IPS-18a (cell line): Measurements from ENCODE around the gene DSCAML1.
"Not testable (repeated sequence)": the region's sequence is repeated elsewhere in the genome, so short reads cannot be mapped to it uniquely, and the experiment has no call there.

Experiments used
- H3K27ac ChIP-seq: one replicate; pipeline ENCODE4 v1.5.1; 2013; ENCODE audit warnings: low read length
- H3K27me3 ChIP-seq: one replicate; pipeline ENCODE4 v1.6.1; 2013; ENCODE audit warnings: mild to moderate bottlenecking, low read length; ENCODE audit not compliant: control insufficient read depth, insufficient read depth
- H3K36me3 ChIP-seq: one replicate; pipeline ENCODE4 v1.6.1; 2013; ENCODE audit warnings: low read depth, low read length; ENCODE audit not compliant: control insufficient read depth
- H3K4me1 ChIP-seq: one replicate; pipeline ENCODE4 v1.6.1; 2013; ENCODE audit warnings: low read depth, low read length; ENCODE audit not compliant: control insufficient read depth
- H3K4me3 ChIP-seq: one replicate; pipeline ENCODE4 v1.5.1; 2013; ENCODE audit warnings: low read length
- H3K9ac ChIP-seq: one replicate; pipeline ENCODE4 v1.6.1; 2013; ENCODE audit warnings: mild to moderate bottlenecking, low read length, moderate library complexity
- H3K9me3 ChIP-seq: one replicate; pipeline ENCODE4 v1.6.1; 2013; ENCODE audit warnings: low read depth, low read length; ENCODE audit not compliant: control insufficient read depth

DSCAML1 gene

DNA sequence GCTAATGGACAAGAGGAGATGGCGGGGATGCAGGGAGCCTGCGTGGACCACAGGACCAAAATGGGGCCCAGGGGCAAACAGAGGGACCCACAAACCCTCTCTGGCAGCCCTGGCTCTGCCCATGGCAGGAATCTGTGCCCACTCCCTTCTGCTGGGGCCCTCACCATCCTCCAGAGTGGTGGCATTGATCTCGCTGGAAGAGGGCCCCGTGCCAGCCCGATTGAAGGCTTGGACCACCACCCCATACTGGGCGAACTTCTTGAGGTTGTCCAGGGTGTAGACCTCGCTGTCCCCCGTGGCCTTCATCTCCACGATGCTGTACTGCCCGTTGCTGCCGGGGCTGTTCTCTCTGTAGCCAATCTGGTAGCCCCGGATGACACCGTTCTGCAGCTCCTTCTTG is 332.2 kb downstream of the DSCAML1 start:
- Histone ChIP-seq H3K27me3 (no peaks in the 10 kb centered on the region), H3K4me1 (no peaks in the 10 kb centered on the region)

DNA sequence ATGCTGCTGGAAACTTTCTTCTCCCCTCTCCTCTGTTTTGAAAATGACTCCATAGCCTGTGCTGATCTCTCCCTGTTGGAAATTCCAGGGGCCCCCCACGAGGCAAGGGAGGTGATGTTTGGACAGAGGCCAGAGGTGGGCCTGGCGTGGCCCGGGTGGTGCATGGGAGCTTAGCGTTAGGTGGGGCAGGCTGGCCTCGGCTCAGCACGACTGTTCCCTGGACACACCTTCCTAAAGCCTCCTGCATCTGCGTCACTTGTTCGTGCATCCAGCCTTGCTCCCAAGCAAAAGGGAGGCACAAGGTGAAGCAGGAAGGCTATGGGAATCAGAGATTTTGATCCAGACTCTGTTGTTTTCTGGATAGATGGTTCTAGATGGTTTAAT is 334.2 kb downstream of the DSCAML1 start:
- Histone ChIP-seq H3K4me3 (no peak overlapping the region), H3K4me1 (no peaks in the 10 kb centered on the region), H3K9ac (no peak overlapping the region), H3K36me3 (no peaks in the 10 kb centered on the region), H3K27ac (no peak overlapping the region), H3K9me3 (no peaks in the 10 kb centered on the region), H3K27me3 (no peaks in the 10 kb centered on the region)

More for the DNA sequence above, 332.2 kb downstream of the DSCAML1 start:
- Histone ChIP-seq H3K9me3 (no peaks in the 10 kb centered on the region), H3K27ac (no peak overlapping the region), H3K36me3 (no peaks in the 10 kb centered on the region), H3K9ac (no peak overlapping the region), H3K4me3 (no peak overlapping the region)

DNA sequence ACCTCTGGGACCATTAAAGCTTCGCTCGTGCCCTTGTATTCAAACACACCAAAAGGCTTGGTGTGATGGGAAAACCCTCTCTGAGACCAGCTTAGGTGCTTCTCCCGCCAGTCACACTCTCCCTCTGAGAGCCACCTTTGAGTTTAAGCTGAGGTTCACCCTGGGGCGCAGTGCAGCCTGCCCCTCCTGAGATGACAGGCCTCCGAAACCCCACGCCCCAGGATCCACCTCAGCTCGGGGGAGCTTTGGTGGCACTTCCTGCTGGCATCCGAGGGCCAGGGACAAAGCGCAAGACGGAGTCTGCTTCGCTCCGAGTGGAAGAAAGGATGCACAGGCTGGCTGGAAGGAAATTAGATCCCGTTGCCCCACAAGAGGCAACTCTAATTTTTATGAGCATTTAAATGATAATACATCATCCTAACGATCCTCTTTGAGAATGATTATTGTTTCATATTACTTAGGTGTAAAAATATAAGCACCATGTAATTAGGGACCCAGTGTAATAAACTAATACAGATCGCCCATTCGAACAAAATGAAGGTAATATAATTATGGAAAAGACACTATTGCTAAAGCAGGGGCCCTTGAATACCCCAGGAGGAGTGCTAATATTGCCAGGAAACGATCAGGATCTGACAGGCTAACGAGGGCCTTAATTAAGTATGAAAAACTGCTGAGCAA is 334.7 kb downstream of the DSCAML1 start:
- no peak overlapping the region for H3K9ac ChIP-seq
- H3K27me3 ChIP-seq = no peaks in the 10 kb centered on the region
- H3K9me3 ChIP-seq = no peaks in the 10 kb centered on the region
- H3K36me3 ChIP-seq = no peaks in the 10 kb centered on the region
- no peak overlapping the region for H3K27ac ChIP-seq
- H3K4me1 ChIP-seq = no peaks in the 10 kb centered on the region
- no peak overlapping the region for H3K4me3 ChIP-seq

DNA sequence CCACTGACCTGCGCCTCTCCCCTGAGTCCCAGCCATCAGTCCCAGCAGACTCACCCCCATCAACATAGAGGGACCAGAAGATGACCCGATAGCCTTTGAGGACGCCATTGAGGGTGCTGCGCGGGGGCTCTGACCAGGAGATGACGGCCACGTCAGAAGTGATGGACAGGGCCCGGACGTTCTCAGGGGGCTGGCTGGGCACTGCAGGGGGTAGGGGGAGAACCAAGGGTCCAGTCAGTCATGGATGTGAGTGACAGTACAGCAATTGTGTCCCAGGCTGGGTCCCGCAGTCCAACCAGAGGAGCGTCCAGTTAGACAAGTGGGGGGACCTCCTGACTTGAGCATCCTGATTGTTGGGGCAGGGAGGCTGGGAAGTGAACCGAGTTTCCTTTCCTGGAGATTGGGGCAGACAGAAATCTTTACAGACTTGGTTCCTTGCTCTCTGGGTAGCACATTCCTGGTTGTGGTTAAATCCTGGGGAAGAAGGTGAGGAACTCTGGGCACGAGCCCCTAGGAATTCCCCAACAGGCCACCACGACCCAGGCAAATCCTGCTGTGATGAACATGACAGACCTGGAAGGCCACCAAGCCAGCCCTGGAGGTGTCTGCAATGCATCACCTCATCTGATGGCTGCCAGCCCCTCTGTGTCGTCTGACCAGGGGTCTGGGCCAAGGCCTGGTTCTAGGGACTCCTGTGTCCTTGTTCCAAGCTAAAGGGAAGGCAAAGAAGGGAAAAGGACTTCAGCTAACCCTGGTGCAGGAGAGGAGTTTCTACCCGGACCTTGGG is 335.4 kb downstream of the DSCAML1 start:
- no peaks in the 10 kb centered on the region for H3K9me3 ChIP-seq
- H3K9ac ChIP-seq = no peak overlapping the region
- H3K27ac ChIP-seq = no peak overlapping the region
- no peaks in the 10 kb centered on the region for H3K4me1 ChIP-seq
- H3K4me3 ChIP-seq = no peak overlapping the region
- no peaks in the 10 kb centered on the region for H3K36me3 ChIP-seq
- H3K27me3 ChIP-seq = no peaks in the 10 kb centered on the region

DNA sequence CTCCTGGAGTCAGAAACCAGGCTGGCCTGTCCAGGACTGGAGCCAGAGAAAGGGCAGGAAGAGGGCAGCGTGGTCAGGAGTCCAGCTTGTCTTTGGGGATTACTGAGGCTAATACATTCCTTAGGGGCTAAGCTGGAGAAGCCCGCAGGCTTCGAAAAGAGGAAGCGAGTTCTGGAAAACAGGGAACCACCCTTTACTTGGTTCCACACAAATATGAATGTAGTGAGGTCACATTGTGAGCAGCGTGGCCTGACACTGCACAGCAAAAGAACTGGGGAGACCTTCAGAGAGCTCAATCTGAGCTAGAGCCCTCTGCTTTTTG is 337.1 kb downstream of the DSCAML1 start:
- Histone ChIP-seq H3K27ac (no peak overlapping the region), H3K27me3 (no peaks in the 10 kb centered on the region), H3K4me3 (no peak overlapping the region), H3K36me3 (no peaks in the 10 kb centered on the region), H3K9me3 (no peaks in the 10 kb centered on the region), H3K9ac (no peak overlapping the region), H3K4me1 (no peaks in the 10 kb centered on the region)

DNA sequence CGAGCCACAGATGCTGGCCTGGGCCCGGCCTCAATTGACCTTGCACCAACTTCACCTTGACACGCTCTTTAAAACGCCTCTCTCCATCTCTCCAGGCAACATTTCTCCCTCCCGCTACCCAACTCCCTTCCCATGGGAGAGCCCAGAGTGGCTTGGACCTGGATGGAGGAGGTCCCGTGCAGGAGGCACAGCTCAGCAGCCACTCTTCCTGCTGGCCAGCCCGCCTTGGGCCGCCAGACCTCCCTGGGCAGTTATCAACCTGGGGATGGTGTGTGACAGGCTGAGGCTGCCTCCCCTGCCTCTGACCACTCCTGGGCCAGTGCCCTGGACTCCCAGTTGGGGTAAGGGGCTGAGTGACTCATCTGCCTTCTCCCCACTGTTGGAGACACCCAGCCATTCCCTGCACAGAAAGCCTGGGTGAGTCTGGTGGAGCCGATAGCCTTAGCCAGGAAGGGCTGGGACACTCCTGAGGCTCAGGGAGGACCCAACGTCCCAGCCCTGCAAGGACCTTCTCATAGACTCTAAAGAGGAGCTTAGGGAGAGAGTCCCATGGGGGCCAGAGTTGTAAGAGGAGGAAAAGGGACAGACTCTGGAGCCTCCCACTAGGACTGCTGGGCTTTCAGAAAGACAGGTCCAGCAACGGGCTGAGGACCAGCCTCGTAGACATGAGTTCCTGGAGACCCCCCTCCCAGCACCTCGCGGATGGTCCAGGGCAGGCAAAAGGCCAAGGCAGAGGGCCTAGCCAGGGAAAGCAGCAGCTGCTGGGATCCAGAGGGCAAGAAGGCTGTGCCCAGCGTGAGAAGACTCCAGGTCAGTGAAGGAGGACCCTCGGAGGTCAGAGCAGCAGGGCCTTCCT is 337.7 kb downstream of the DSCAML1 start:
- no peaks in the 10 kb centered on the region for H3K36me3 ChIP-seq
- no peaks in the 10 kb centered on the region for H3K27me3 ChIP-seq
- no peak overlapping the region for H3K9ac ChIP-seq
- no peaks in the 10 kb centered on the region for H3K9me3 ChIP-seq
- H3K4me1 ChIP-seq = no peaks in the 10 kb centered on the region
- H3K4me3 ChIP-seq = no peak overlapping the region
- H3K27ac ChIP-seq = no peak overlapping the region

DNA sequence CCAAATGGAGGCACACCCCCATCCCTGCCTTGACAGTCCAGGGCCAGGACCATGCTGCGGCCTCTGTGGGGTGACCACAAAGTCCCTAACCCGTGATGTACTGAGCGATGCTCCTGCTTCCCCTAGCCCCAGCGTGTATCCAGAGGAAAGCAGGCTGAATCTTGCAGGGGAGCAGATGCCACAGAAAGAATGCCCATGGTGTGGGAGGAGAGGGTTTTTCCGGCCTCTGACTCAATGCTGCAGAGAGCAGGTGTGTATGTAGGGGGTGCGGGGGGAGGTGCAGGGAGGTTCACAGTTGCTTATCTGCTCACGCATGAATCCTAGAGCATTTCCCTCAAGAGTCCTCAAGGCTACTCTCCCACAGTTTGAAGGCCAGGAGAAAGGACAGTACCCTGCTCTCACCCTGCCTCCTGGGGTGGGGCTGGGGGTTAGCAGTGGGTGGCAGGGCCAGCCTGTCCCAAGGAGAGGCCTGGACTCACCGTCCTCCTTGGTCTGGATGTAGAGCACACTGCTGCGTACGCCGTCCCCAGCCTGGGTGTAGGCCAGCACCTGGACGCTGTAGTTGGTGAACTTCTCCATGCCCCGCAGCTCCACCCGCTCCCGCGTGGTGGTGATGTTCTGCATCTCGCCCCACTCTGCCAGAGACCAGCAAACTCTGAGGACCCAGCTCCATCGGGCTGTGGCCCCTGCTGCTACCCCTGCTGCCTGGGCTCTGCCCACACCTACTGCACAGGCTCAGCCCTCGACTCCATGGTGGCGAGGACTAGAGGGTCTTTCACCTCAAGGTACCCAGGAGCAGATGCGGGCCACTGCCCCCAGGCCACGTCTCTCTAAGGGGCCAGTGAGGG is 338.5 kb downstream of the DSCAML1 start:
- Histone ChIP-seq H3K4me3 (no peak overlapping the region), H3K9me3 (peaks cover 4% of the 10 kb centered on the region), H3K27ac (no peak overlapping the region), H3K36me3 (no peaks in the 10 kb centered on the region), H3K4me1 (no peaks in the 10 kb centered on the region), H3K27me3 (no peaks in the 10 kb centered on the region), H3K9ac (no peak overlapping the region)

DNA sequence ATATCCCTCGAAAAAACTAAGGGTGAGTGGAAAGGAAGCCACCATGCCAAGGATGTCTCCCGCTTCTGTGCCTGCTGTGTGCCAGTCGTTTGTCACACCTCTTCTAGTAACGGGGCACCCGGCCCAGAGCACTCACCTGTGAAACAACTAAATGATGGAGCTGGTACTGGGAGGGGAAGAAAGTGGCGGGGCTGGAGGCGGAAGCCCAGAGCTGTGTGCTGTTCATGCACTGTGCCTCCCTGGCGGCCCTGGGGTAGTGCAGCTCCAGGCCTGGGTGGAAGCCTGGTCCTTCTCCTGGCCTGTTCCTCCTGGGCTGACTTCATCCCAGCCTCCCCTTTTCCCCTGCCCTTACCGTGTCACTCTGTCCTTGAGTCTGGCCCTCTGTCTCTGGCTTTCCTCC is 339.2 kb downstream of the DSCAML1 start:
- Histone ChIP-seq H3K27me3 (no peaks in the 10 kb centered on the region), H3K4me3 (no peak overlapping the region), H3K9me3 (peaks cover 4% of the 10 kb centered on the region), H3K36me3 (no peaks in the 10 kb centered on the region), H3K9ac (no peak overlapping the region), H3K27ac (no peak overlapping the region), H3K4me1 (no peaks in the 10 kb centered on the region)

DNA sequence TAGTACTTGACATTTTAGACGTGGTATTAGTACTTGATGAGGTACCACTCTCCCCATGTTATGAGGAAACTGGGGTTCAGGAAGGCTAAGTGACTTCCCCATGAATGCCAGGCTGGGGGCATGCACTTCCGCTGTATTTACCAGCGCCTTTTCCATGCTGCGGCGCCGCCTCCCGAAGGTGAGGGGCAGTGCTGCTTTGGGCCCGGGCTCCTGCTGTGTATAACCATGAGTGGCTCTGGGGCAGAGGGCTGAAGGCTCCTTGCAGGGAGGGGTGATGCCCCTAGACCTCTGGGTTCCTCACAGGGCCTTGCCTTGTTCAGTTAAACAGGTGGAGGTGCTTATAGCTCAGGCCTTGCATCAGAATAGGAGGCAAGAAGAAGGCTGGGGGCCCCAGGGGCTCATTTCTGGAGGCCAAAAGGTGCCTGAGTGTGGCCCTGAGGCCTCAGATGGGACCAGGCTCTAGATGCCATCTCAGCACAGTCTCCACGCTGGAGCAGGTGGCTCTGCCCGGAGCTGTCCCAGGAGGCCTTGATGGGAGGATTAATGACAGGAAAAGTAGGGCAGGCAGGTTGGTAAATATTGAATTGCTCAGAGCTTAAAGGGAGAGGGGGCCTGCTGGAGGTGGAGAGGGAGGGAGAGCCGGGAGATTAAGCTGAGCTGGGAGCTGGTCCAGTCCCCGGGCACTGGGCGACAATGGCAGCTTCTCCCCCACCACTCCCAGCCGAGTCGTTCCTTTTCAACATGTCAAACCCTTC is 339.8 kb downstream of the DSCAML1 start:
- Histone ChIP-seq H3K9ac (no peak overlapping the region), H3K9me3 (peaks cover 4% of the 10 kb centered on the region), H3K27ac (no peak overlapping the region), H3K4me3 (no peak overlapping the region), H3K36me3 (no peaks in the 10 kb centered on the region), H3K27me3 (no peaks in the 10 kb centered on the region), H3K4me1 (no peaks in the 10 kb centered on the region)

DNA sequence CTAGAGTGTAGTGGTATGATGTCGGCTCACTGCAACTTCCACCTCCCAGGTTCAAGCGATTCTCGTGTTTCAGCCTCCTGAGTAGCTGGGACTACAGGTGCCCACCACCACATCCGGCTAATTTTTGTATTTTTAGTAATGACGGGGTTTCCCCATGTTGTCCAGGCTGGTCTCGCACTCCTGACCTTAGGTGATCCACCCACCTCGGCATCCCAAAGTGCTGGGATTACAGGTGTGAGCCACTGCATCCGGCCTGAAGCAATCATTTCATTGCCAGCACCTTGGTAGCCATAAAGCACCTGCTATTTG is 340.3 kb downstream of the DSCAML1 start:
- H3K27me3 ChIP-seq, H3K4me1 ChIP-seq: not testable (repeated sequence)

More for the DNA sequence above, 340.3 kb downstream of the DSCAML1 start:
- H3K27ac ChIP-seq, H3K4me3 ChIP-seq, H3K36me3 ChIP-seq, H3K9me3 ChIP-seq, H3K9ac ChIP-seq: not testable (repeated sequence)
